Measurements from ENCODE around the gene KCTD13. TPM values are rescaled to one million over a fixed set of nuclear protein-coding genes. Genes with fewer than 3 reads are reported as not detected.

KCTD13 gene
- total RNA-seq, 4 donors from 2014 or later = 3.7 to 8.6 (median 6.3) TPM

DNA sequence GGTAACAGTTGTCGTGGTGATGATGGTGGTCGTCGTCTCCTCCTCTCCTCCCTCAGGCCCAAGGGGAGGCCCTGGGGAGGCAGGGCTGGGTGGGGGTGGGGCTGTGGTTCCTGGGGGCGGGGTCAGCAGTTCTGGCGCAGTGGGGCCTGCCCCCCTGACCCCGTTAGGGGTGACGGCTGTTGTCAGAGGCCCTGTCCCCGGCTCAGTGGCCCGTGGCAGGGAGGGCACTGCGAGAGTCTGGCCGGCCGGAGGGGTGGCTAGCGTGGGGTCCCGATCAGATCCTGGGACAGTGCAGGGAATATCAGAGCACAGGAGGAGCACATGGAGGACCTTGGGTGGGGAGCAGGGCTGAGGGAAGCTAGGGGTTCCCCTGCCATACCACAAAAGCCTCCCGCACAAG is 29.2 kb downstream of the KCTD13 start:
- Histone ChIP-seq H3K4me1 (peaks cover 0 to 5% of the 10 kb centered on the region in 2 donors), H3K4me3 (no peak overlapping the region), H3K9me3 (no peaks in the 10 kb centered on the region), H3K36me3 (no peaks in the 10 kb centered on the region), H3K27me3 (peaks cover 32 to 41% (median 38%) of the 10 kb centered on the region in 3 donors), H3K27ac (no peak overlapping the region)
- TF ChIP-seq POLR2A (IDR thresholded peaks at IDR 0.05) = no peak
- TF ChIP-seq, protein P1, sequence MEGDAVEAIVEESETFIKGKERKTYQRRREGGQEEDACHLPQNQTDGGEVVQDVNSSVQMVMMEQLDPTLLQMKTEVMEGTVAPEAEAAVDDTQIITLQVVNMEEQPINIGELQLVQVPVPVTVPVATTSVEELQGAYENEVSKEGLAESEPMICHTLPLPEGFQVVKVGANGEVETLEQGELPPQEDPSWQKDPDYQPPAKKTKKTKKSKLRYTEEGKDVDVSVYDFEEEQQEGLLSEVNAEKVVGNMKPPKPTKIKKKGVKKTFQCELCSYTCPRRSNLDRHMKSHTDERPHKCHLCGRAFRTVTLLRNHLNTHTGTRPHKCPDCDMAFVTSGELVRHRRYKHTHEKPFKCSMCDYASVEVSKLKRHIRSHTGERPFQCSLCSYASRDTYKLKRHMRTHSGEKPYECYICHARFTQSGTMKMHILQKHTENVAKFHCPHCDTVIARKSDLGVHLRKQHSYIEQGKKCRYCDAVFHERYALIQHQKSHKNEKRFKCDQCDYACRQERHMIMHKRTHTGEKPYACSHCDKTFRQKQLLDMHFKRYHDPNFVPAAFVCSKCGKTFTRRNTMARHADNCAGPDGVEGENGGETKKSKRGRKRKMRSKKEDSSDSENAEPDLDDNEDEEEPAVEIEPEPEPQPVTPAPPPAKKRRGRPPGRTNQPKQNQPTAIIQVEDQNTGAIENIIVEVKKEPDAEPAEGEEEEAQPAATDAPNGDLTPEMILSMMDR (IDR thresholded peaks at IDR 0.05 in 4 of 5, conservative IDR thresholded peaks at IDR 0.05 in 1 of 5) = no peak
- intact Hi-C loops (cut with DNase I; ENCODE audit: low total_unique reads) (no loop called here), in situ Hi-C loops (cut with MboI; ENCODE audit: low sequenced_read_pairs in 4 of 4) (no loop called here)
- DNase-seq (no peak), ATAC-seq (no peak)

DNA sequence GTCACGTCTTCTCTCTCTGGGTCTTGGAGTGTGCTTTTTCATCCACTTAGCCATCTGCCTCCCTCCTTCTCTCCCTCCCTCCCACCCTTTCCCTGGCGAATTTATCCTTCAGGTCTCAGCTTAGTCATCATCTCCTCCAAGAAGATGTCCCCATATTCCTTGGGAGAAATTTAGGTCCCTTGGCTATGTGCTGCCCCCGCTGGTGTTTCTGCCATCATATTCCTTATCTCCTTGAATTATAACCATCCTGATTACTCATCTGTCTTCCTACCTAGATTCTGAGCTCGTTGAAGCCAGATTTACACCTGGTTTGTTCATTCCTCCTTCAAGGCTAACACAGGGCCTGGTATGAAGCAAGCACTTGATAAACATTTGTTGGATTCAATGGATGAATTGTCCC is 31.7 kb downstream of the KCTD13 start:
- intact Hi-C loops (cut with DNase I; ENCODE audit: low total_unique reads) = no loop called here
- Histone ChIP-seq H3K27ac (no peak overlapping the region), H3K4me1 (no peaks in the 10 kb centered on the region), H3K9me3 (no peaks in the 10 kb centered on the region), H3K4me3 (no peak overlapping the region), H3K36me3 (no peaks in the 10 kb centered on the region), H3K27me3 (peaks cover 19 to 20% (median 20%) of the 10 kb centered on the region in 3 donors)
- DNase-seq (no peak), ATAC-seq (no peak)
- in situ Hi-C loops (cut with MboI; ENCODE audit: low sequenced_read_pairs in 4 of 4) = no loop called here
- no peak for TF ChIP-seq POLR2A (IDR thresholded peaks at IDR 0.05)
- TF ChIP-seq, protein P1 (IDR thresholded peaks at IDR 0.05 in 4 of 5, conservative IDR thresholded peaks at IDR 0.05 in 1 of 5) = no peak

DNA sequence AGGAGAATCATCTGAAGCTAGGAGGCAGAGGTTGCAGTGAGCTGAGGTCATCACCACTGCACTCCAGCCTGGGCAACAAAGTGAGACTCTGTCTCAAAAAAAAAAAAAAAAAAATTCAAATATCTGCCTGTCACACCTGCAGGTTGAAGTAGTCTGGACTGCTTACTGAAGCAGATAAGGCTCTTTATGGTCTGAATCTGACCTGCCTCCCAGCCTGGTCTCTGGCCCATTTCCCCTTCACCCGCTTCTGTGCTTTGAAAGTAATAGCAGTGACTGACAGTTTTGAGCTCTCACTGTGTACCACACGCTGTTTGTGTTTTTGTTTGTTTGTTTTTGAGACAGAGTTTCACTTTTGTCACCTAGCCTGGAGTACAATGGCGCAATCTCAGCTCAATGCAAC is 32.5 kb downstream of the KCTD13 start:
- Histone ChIP-seq H3K4me1 (no peaks in the 10 kb centered on the region), H3K9me3 (no peaks in the 10 kb centered on the region), H3K4me3 (no peak overlapping the region), H3K36me3 (no peaks in the 10 kb centered on the region), H3K27me3 (peaks cover 11 to 14% (median 12%) of the 10 kb centered on the region in 3 donors), H3K27ac (no peak overlapping the region)
- no peak for ATAC-seq
- intact Hi-C loops (cut with DNase I; ENCODE audit: low total_unique reads) = no loop called here
- no peak for DNase-seq
- in situ Hi-C loops (cut with MboI; ENCODE audit: low sequenced_read_pairs in 4 of 4) = no loop called here
- TF ChIP-seq, protein P1 (IDR thresholded peaks at IDR 0.05 in 4 of 5, conservative IDR thresholded peaks at IDR 0.05 in 1 of 5) = no peak
- no peak for TF ChIP-seq POLR2A (IDR thresholded peaks at IDR 0.05)

DNA sequence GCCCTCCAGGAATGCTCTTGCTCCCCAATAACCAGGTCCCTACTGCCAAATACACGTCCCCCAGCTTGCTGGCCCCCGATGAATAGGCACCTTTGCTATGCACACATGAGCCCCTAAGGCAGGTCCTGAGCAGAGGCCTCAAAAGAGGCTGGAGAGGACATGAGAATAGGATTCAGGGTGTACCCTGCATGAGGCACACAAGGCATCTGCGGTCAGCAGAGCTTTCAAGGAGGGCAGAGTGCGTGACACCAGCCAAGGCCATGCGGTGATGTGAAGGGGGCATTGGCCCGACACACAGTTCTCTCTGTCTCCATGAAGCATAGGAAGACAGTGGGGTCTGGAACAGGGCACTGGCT is 33.6 kb downstream of the KCTD13 start:
- Histone ChIP-seq H3K27ac (no peak overlapping the region), H3K4me1 (no peaks in the 10 kb centered on the region), H3K27me3 (peaks cover 0 to 3% (median 3%) of the 10 kb centered on the region in 3 donors), H3K36me3 (no peaks in the 10 kb centered on the region), H3K4me3 (no peak overlapping the region), H3K9me3 (no peaks in the 10 kb centered on the region)
- TF ChIP-seq, protein P1 (IDR thresholded peaks at IDR 0.05 in 4 of 5, conservative IDR thresholded peaks at IDR 0.05 in 1 of 5) = no peak
- no peak for TF ChIP-seq POLR2A (IDR thresholded peaks at IDR 0.05)
- no peak for ATAC-seq
- in situ Hi-C loops (cut with MboI; ENCODE audit: low sequenced_read_pairs in 4 of 4) (no loop called here), intact Hi-C loops (cut with DNase I; ENCODE audit: low total_unique reads) (no loop called here)
- DNase-seq = no peak

Measured in gastrocnemius medialis (tissue), 4 donors.